ENCODE data around the gene YIPF3.
A peak's percentile ranks its signal among the peaks of the same experiment; 100 is the strongest.
"Not testable (repeated sequence)": the region's sequence is repeated elsewhere in the genome, so short reads cannot be mapped to it uniquely, and the experiment has no call there.

YIPF3 gene

DNA sequence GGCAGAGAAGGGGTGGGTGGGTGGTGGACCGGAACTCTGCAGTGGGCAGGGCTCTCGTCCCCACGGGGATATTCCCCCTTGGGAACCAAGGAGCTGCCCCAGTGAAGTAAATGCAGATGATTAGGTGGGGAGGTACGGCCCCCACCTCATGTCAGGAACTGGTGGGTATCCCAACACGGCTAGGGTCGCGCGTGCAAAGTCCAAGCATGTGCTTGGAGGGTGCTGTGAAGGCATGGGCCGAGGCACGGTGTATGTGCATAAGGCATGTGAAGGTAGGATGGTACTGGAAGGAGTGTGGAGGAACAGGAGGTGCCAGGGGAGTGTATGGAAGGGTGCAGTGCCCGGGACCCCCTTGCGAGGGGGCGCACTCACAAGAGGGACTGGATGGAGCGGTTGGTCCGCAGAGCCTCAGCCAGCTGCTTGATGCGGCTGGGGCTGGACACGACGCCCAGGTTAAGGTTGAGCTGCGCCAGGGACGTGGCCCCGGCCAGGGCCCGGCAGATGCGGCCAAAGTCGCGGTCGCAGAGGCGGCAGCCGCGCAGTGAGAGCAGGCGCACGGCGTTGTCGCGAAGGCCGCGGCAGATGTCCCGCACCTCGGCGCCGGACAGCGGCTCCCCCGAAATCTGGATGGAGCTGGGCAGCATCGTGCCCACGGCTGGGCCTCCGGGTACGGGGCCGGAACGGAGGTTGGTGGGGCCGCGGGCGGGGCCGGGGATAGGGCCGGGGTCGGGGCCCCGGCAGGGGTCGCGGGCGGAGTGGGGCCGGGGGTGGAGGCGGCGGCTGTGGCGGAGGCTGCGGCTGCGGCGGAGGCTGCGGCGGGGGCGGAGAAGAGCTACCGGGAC is 7.4 kb downstream of the YIPF3 start:
- DNase-seq, result no peak

DNA sequence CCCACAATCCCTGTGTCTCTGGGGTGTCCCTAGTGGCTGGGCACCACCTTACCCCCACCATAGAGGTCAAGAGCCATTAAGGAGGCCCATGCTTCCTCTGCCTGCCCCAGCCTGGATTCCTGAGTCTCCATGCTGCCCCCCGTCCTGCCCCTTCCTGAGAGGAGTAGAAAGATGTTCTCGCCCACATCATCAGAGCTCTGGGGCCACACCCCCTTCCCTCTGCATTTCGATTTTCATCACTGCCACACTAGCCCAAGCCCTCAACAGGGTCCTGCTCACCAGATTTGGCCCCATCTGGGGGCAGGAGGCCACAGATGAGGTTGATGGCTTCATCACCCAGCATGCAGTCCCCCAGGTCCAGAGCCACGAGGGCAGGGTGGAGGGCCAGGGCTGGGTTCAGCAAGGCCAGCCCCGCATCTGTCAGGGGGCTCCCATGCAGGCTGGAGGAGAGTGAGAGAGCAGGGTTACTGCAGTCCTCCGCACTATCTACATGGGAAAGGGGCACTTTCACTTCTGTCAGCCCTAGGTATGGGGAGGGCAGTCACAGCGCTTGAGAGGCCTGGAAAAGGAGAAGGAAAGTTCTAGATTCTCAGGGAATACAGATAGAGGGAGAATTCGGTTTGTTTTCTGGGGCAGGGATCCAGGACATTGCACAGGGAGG is 8.1 kb downstream of the YIPF3 start:
- no peak for DNase-seq

DNA sequence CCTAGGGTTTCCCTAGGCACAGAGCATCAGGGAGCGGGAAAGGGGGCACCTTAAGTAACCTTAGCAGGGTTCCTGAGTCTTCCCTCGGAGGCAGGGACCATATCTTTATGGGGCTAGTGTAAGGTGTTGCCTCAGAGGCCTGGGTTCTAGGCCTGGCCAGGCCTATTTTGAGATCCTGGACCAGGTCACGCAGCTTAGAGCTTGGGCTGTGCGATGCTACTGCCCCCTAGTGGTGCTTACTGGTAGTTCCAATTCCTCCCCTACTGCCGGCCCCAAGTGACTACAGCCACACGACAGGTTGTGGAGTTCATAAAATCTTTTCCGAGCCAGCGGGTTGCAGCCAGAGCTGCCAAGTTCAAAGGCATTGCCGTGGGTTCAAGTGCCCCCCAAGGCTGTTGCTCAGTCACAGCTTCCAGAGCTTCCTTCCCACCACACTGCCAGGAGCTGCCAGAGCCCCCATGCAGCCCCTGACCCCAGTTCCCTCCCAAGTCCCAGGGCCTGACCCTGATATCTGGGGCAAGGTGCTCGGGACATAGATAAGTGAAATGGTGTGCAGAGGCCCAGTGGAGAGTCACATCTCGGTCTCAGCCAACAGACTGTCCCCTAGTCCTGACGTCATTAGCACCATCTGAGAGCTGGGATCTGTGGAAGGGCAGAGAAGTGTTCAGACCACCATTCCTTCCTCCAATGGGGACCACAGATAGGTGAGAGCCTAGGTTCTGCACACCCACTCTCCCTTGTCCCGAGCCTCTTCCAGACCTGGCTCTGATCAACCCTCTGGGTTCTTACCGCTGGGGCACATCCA is 9.9 kb downstream of the YIPF3 start:
- peak; percentile 71 to 73 for DNase-seq

DNA sequence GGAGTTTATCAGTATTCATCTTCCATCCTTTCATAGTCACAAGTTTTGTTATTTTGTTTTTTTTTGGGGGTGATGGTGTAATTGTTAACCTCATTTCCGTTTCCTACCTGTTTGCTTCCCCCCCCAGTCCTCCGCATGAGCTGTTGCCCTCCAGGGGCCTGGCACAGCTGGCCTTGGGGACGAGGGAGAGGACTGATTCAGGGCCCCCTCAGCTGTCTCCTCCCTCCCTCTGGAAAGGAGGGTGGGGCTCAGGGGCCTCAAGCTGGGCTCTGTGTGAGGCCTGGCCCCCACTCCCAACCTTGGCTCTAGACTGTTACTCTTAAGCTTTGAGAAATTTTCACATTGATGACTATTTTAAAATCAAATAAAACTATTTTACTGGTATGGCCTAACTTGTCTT is 10.6 kb downstream of the YIPF3 start:
- DNase-seq, result no peak

DNA sequence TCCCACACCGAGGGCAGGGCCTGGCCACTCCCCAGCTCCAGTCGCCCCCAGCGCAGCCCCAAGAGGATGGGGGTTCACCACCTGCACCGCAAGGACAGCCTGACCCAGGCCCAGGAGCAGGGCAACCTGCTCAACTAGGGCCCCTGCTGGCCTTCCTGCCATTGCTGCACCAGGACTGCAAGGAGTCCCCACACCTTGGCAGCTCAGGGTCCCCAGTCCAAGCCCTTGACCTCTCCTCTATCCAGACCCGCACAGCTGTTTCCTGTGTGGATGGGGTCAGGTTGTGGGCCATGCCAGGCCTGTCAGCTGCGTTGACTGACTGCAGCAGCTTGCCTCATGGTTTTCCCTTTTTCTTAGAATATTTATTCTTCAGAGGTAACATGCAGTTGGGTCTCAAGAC is 11.0 kb downstream of the YIPF3 start:
- DNase-seq, result no peak

DNA sequence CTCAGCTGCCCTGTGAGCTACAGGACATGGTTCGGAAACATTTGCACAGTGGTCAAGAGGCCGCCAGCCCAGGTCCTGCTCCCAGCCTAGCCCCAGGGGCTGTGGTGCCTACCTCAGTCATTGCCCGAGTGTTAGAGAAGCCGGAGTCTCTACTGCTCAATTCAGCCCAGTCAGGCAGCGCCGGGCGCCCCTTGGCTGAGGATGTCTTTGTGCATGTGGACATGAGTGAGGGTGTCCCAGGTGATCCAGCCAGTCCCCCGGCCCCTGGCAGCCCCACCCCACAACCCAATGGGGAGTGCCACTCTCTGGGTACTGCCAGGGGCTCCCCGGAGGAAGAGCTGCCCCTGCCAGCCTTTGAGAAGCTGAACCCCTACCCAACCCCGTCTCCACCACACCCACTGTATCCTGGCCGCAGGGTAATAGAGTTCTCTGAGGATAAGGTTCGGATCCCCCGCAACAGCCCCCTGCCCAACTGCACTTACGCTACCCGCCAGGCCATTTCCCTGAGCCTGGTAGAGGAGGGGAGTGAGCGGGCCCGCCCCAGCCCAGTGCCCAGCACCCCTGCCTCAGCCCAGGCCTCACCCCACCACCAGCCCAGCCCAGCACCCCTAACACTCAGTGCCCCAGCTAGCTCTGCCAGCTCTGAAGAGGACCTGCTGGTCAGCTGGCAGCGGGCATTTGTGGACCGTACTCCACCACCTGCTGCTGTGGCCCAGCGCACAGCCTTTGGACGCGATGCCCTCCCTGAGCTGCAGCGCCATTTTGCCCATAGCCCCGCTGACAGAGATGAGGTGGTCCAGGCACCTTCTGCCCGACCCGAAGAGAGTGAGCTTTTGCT is 11.8 kb downstream of the YIPF3 start:
- no peak for DNase-seq

DNA sequence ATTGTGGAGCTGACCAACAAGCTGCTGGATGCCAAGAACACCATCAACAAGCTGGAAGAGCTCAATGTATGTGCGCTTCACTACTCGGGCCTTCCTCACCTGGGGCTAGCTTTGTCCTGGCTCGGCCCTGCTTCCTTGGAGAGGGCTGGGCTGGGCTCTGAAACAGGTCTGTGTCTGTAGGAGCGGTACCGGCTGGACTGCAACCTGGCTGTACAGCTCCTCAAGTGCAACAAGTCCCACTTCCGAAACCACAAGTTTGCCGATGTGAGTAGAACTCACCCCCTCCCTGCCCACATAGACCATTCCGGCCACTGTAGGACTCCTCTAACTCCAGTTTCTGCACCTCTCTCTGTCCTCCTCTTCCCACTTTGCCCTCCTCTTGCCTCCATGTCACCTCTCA is 13.3 kb downstream of the YIPF3 start:
- DNase-seq, result no peak

DNA sequence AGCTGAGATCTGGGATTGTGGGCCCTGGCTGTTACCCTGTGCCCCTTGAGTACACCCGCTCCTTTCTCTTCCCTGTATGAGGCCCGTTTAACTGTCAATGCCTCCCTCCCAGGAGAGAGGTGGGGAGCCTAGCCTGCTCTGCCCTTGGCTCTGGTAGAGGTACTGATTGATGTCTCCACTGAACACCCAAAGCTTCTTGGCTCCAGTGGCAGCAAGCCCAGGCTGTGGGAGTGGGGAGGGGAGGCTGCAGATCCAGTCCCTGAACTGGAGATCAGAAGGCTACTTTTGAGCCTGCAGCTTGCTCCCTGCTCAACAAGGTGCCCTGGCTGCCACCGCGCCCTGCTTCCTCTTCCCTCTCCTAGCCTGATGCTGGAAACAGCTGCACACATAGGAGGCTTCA is 14.1 kb downstream of the YIPF3 start:
- no peak for DNase-seq

DNA sequence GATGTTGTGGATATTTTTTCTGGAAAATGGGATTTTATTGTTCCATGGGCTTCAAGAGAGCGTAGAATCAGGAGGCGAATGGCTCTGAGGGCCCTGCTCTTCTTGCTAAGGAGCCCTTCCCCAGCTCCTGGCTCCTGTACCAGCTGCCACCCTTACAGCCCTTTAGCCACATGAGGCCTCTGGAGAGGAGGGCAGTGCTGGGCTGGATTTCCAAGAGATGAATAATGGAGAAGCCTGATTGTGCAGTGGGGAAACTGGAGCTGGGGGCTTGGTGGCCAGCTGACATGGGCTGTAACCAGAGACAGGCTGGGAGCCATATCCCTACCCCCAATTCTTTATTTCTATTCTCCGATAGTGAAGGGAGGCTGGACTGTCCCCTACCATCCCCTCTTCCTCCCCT is 15.8 kb downstream of the YIPF3 start:
- DNase-seq, result no peak

DNA sequence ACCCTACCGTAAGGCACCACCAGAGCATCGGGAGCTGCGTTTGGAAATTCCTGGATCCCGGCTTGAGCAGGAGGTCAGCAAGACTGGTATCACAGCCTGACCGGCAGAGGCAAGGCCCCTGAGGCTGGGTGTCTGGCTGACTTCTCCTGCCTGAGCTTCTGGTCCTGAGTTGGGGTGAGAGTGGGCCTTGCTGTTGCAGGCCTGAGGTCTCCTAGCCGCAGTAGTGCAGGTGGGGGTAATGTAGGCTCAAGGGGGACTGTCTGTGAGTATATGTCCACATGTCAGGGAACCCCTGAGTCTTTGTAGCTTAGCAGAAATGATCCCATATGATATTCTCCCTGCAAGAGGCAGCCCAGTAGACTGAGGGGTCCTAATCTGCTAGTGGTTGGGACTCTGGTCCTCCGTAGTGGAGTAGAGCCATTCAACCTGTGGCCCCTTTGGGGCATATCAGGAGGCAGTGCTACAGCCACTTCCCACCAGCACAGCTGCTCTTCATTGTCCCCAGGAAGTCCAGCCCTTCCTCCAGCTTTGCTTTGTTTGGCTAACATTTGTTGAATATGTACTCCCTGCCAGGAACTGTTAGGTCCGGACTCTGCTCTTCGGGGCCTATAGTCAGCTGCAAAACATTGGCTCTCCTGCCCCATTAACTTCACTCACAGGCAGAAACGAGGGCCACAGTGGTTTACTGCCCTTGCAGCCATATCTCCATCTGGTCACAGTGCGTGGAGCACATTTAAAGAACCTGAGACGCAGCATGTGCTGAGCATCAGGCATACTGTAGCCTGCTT is 17.5 kb downstream of the YIPF3 start:
- peak; percentile 31 to 77 for DNase-seq

DNA sequence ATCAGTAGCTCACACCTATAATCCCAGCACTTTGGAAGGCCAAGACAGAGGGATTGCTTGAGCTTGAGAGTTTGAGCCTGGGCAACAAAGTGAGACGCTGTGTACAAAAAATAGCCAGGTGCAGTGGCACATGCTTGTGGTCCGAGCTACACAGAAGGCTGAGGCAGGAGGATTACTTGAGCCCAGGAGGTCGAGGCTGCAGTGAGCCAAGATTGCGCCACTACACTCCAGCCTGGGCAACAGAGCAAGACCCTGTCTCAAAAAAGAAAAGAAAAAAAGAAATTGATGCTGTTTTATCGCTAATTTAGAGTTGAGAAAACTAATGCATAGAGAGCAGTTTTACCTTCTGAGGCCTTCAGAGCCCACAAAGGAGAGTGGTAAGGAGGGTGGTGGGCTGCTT is 18.4 kb downstream of the YIPF3 start:
- DNase-seq, result not testable (repeated sequence)

DNA sequence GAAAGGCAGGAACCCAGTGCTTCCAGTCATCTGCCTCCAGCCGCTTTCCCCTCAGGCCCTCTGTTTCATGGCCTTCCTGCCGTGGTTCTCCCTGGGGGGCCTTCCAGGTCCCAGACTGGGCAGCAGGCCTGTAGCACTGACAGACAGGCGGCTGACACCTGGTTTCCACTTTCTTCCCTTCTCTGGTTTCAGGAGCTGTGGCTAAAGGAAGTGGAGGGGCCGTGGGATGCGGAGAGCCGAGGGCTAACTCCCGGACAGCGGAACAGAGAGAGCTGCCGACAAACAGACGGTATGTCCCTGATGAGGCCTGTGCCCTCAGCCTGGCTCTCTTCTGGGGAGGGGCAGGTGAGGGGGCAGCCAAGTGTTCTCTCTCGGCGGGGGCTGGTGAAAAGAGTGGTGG is 19.0 kb downstream of the YIPF3 start:
- no peak for DNase-seq

DNA sequence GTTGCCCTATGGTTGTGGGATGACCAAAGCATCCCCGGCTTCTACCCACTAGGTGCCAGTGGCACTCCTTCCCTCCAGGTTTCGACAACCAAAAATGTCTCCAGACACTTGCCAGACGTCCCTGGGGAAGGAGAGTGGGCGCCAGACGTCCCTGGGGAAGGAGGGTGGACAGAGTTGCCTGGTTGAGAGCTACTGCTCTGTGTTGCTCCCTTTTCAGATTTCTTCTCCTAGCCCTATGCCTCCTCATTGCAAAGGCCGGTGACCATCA is 19.7 kb downstream of the YIPF3 start:
- DNase-seq, result no peak

DNA sequence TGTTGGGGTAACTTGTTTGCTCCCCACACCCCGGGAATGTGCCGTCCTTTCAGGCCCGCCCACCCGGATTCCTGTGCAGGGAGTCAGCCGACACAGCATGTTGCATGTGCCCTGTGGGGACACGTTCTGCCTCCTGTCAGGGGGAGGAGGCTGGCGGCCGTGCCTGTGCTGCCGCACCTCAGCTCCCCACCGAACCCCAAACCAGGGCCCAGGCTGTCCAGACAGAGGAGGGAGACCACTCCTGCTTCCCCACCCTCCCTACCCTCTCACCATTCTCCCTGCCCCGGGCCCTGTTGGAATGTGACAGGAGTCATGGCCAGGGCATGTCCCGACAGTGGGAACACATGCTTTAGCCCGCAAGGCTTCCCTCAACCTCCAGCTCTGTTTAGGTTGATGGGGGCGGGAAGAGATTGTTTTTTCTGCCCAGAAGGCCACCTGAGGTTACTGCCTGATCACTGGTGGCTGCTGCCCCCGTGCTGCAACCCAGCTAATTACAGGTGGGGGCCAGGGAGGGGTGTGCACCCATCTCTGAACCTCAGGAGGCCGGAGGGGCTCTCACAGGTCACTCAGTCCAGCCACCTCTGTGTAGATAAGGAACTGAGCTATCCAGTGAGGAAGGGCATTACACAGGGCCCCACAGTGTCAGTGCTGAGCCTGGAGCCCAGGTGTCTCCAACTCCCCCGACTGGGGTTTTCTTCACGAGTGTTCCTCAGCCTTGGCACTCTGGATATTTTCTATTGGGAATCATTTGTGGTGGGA is 20.2 kb downstream of the YIPF3 start:
- no peak for DNase-seq

DNA sequence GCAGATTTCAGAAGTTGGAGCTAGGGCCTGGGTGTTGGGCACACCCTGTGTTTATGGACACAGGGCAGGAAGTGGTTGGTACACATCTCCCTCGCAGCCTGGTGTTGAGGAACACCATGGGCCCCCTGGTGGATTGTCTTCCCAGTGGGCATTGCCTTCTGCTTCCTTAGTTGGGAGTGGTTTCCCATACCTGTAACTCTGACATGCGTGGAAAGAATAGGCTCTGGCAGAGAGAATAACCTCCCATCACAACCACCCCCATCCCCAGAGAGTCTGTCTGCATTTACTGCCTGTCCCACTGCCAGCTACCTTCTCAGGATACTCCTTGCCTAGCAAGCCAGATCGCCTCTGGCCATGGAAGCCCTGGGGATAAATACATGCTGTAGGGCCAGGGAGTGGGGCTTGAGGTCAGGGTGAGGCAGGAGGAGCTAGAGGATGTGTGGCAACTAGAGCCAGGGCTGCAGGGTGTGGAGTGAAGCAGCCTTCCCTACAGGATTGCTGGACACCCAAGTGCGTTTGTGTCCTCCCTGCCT is 21.3 kb downstream of the YIPF3 start:
- DNase-seq, result no peak

DNA sequence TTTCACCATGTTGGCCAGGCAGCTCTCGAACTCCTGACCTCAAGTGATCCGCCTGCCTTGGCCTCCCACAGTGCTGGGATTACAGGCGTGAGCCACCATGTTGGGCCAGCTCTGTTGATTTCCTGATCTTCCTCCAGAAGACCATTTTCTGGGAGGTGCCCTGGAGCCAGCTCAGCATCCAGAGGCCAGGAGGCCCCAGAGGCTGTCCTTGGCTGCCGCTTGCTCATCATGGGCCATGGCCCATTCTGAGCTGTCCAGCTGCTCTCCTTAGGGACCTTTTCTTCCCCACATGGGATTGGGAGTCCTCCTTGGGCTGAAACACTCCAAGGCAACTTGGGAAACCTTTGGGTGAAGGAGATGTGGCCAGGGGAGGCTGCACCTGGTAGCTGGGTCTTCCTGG is 22.0 kb downstream of the YIPF3 start:
- DNase-seq, result no peak

DNA sequence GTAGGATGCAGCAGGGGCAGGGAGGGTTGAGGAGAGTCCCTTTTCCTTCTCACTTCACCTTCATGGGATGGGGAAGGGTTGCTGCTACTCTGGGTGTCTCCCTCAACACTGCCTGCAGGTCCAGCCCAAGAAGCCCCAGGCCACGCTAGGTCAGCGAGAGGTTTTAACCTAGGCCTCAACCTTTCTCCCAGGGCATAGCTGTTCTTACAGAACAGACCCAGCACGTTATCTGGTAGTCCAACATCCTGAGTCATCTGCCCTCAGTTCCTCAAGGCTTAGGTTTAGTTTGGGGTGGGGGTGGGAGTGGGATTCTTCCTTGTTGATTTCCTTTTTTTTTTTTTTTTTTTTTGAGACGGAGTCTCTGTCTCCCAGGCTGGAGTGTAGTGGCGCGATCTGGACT is 22.4 kb downstream of the YIPF3 start:
- DNase-seq, result no peak

DNA sequence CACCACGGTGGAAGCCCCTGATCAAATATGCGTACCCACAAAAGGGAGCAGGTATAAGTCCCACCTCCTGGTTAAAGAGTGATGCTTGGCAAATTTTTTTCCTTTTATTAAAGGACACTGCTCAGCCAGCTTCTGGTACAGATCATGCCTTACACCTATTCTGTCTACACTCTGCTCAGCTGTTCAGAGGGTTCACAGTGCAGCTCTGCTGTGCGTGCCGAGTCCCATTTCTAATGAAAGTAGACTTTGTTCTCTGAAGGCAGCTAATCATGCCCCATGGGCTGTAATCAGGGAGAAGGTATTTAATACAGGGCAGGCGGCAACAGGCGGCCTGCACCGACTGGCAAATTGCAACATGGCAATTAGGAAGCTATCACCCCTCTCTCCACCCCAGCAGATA is 22.9 kb downstream of the YIPF3 start:
- no peak for DNase-seq

DNA sequence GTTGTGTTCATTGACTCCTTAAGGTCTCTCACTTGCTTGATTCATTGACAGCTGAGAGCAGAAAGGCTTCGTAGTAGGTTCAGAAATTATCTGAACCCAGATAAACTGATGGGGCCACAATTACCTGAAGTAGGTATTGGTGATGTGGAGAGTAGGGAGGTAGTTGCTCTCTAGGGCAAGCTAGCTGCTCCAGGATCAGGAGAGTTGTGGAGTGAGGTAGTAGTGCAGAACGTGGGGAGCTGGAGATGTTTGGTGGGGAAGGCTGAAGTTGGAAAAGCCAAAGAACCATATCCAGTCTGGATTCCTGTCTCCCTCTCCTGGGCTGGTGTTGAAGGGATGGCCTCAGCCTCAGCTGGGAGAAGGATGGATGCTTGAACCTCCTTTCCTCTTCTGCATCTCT is 23.5 kb downstream of the YIPF3 start:
- DNase-seq, result no peak

DNA sequence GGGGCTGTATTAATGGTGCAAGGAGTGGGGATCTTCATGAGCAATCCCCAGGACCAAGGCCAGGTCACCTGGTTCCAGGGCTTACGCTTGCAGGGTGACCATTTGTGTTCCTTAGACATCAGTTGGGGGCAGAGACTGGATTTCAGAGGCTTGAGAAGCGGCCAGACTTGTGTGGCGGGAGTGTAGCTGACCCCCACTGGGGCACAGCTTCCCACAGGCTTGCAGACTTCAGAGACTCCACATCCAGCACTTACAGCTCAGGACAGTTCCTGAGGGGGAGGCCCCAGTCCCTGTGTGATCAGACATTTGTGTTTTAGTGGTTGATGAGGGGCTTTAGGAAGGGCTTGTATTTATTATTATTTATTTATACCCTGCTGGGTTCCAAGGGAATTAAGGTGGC is 24.1 kb downstream of the YIPF3 start:
- peak in 1 of 2 experiments; percentile 16 for DNase-seq
